WTC11 (cell line): Measurements from ENCODE around the gene HOXA1.

Experiments
- GABPB1 ChIP-seq: sonication (generic); formaldehyde crosslinking; IDR thresholded peaks from 2 replicates; pipeline ENCODE4 v1.8.1; 2023; ENCODE audit warnings: mild to moderate bottlenecking, missing genetic modification reagents
- NR2C2 ChIP-seq: sonication (generic); formaldehyde crosslinking; IDR thresholded peaks from 2 replicates; pipeline ENCODE4 v1.8.0; 2022; ENCODE audit warnings: mild to moderate bottlenecking, missing genetic modification reagents

GRCh38 chr7:27126596-27127327 is 31.0 kb upstream of the HOXA1 start:
- TF ChIP-seq NR2C2 (CRISPR knock-in tag) (no peak), GABPB1 (CRISPR knock-in tag) (no peak)
